Activated CD4-positive, alpha-beta T cell treated with anti-CD3 and anti-CD28 coated beads, Interleukin-2, amount 50 U/mL, for 48 hours (primary cell): Measurements from ENCODE around the gene OR1E2.
"Not testable (repeated sequence)": the region's sequence is repeated elsewhere in the genome, so short reads cannot be mapped to it uniquely, and the experiment has no call there.

Experiments used
- DNase-seq, 2 experiments: peaks; one replicate each; pipeline ENCODE4 v3.0.0-alpha.2; 2020

OR1E2 gene

DNA sequence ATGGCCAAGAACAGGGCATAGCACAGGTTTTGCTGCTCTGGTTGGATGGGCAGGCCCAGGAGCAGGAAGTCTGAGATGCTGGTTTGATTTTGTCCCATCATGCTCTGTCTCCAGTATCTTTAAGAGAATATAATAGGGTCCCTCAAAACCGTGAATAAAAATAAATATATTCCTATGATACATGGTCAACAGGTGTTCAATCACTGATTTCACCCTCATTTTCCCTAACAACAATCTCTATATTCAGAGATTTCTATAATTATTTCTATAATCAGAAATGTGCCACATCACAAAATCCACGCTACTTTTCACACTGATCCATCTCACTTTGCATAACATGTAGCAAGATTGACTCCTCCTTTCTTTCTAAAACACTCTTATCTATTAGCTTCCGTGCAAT, at the start of gene OR1E2:
Gene OR1E2, minus strand, starts transcription at position 101 of the 400 bp plus-strand sequence. Its CDS starts 0 bp downstream, at position 101.
- DNase-seq, result no peak

- DNase-seq, result no peak
Observed at GRCh38 chr17:3482852-3483251, 49.2 kb upstream of the OR1E2 start.

DNA sequence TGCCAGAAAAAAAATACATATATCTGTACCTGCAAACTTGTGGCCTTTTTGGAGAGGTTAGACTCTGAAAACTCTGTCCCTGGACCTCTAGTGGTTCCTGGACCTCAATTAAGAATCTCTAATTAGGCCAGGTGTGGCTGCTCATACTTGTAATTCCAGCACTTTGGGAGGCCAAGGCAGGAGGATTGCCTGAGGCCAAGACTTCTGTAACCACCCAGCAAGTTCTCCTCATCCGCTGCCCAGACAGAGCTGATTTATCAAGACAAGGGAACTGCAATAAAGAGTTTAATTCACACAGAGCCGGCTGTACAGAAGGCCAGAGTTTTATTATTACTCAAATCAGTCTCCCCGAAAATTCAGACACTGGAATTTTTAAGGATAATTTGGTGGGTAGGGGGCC, 46.3 kb upstream of the OR1E2 start:
- no peak for DNase-seq

DNA sequence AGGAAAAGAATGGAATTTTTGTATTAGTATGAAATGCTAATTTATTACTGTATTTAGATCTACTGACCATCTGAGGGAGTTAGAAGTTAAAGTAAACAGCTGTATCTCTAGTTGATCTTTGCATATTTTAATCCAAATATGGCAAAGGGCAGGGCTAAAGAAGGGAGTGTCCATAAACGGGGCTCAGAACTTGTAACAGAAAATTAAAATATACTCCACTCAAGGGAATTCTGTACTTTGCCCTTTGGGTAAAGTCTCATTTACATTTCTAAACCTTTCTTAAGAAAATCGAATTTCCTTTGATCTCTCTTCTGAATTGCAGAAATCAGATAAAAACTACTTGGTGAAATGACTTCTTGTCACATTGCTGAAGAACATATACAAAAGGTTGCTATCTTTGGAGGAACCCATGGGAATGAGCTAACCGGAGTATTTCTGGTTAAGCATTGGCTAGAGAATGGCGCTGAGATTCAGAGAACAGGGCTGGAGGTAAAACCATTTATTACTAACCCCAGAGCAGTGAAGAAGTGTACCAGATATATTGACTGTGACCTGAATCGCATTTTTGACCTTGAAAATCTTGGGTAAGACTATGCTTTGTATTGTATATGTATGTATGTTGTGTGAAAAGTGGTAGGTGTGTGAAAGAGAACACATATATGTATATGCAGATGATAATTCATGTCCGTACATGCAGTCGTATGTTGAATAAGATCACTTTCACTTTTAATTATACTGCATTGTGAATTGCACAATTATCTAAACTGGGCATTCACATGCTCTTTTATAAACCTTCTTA, 42.4 kb upstream of the OR1E2 start, which contains the start of gene ASPA:
Gene ASPA, plus strand, starts transcription at position 186 of the 799 bp plus-strand sequence. Its CDS starts 163 bp downstream, at position 349.
- no peak for DNase-seq

- no peak for DNase-seq
Observed at GRCh38 chr17:3475251-3475685, 41.6 kb upstream of the OR1E2 start.

DNA sequence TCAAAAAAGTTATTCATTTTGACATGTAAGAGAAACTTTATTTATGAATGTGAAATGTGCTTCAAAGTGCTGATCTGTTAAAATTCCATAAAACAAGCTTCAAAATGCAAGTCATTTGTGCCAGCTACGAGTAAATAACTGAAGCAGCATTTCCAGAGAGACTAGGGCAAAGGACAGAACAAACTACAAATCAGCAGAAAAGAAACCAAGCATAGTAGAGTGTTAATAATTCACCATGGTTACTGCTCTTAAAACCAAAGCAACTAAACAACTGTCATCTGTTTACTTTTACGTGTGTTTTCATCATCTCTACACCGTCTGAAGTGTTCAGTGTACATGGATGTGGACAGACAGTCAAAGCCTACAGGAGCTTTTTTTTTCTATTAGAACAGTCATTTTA, 40.6 kb upstream of the OR1E2 start:
- DNase-seq, result no peak

- DNase-seq, result no peak
Observed at GRCh38 chr17:3472137-3472536, 38.5 kb upstream of the OR1E2 start.

DNA sequence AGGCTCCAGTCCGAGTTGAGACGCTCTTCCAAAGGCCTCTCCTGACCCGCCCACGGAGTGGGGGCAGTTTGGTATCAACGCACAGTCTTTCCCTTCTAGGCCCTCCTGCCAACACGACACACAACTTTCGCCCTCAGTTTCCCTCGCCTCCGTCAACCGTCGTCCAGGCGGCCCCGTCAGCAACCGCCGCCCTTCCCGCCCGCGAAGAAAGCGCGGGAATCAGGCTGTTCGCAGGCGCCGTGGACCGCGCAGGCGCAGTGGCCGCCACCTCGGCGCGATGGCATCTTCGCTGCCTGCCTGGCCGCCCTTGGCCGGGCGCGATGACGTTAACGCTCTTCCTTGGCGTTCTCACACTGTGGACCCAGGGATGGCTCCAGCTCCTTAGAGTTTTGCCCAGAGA, 38.0 kb upstream of the OR1E2 start, which contains the start of gene SPATA22:
Gene SPATA22, minus strand, starts transcription at position 221 of the 400 bp plus-strand sequence. CDS start 2,494 bp downstream, outside the sequence.
- no peak for DNase-seq

DNA sequence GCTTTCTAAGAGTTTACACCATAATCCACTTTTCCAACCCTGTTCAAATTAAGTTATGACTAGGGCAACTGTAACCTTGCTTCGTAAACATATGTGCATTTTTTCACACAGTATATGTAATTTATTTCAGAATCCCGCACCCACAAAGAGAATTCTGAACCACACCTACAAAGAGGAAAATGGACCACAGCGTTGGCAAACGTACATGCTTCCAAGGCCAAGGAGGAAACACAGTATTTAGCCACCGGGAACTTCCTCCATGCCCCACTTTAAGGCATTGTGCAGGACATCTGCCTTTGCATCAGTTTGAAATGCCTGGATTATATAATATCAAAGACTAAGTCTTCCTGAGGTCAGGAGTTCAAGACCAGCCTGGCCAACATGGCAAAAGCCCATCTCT, 35.9 kb upstream of the OR1E2 start:
- no peak for DNase-seq

GRCh38 chr17:3466355-3466754, 32.7 kb upstream of the OR1E2 start:
- DNase-seq, result not testable (repeated sequence)

DNA sequence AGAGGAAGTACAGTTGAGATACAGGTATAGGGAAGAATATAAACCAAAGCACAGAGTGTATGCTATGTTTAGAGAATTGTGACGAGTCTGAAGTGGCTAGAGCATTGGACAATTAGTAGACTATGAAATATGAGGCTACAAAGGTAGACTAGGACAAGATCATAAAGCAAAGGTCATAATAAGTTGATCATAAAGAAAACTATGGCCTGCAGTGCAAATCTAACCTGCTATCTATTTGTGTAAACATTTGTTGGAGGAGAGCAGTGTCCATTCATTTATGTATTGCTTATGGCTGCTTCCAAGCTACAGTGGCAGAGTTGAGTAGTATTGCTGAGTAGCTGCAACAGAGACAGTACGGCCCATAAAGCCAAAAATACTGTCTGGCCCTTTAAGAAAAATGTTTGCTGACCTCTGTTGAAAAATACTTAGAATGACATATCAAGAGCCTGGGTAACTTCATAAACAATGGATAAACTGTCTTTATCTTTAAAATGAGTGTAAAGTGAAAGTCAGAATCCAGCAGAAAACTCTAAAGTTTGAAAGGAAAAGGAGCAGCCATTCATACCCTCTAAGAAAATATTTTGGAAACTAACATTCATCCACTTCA, 14.5 kb upstream of the OR1E2 start:
- no peak for DNase-seq

- DNase-seq, result no peak
Observed at GRCh38 chr17:3447625-3448024, 14.0 kb upstream of the OR1E2 start.

GRCh38 chr17:3440451-3440850, 6.8 kb upstream of the OR1E2 start:
- no peak for DNase-seq

GRCh38 chr17:3438368-3438767, 4.7 kb upstream of the OR1E2 start:
- no peak for DNase-seq

DNA sequence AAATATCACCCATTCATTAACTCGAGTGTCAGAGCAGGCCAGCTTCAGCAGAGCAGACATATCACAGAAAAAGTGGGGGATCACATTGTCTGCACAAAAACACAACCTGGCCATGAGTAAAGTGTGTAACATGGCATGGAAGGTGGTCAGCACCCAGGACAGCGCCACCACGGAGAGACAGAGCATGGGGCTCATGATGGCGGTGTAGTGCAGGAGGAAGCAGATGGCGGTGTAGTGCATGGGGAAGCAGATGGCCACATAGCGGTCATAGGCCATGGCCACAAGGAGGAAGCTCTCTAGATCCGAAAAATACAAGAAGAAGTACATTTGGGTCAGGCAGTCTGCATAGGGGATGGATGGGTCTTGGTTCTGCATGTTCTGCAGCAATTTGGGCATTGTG, 426 bp downstream of the OR1E2 start:
- DNase-seq, result peak; percentile 20 to 32

DNA sequence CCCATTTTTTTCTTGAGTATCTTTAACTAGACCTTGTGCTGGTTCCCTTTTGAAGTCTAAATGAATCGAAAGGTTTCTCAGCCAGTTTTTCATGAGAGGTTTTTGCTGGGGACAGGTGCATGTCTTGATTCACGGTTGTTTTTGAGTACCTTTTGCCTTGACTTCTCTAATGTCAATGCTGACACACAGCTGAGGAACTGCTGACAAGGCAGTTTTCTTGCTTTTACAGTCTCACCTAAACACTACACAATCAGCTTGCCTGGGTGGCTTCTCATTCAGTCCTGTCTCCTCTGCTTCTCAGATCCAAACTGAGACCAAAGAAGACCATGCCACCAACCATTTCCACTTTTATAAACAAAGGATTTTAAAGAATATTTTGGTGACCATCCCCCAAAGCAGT, 15.4 kb downstream of the OR1E2 start:
- DNase-seq, result no peak

DNA sequence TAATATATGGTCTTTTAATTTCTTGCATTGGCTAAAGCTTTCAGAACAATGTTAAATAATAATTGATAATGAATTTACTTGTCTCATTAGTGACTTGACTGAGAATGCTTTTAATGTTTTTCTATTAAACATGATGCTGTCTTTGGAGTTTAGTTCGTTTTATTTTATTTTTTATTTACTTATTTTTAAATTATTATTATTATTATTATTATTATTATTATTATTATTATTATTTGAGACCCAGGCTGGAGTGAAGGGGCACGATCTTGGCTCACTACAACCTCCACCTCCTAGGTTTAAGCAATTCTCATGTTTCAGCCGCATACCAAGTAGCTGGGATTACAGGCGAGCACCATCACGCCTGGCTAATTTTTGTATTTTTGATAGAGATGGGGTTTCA, 18.0 kb downstream of the OR1E2 start:
- no peak for DNase-seq

DNA sequence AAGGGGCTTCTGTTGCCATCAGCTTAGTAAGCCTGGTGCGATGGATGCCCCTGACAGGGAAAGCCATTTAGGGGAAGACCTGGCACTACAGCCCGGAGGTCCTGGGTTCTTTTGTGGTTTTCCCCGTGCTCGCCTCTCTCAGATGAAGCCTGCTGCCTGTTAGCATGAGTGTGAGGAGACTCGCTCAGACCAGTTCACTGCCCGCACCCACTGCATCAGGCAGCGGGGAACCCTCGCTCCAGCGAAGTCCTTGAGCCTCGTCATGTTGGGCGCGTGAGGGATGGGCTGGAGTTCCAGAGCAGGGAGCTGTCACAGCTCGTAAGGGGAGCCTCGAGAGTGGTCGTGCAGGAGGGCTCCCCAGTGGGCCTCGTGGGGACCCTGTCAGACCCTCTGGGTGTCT, 21.4 kb downstream of the OR1E2 start:
- not testable (repeated sequence) for DNase-seq

DNA sequence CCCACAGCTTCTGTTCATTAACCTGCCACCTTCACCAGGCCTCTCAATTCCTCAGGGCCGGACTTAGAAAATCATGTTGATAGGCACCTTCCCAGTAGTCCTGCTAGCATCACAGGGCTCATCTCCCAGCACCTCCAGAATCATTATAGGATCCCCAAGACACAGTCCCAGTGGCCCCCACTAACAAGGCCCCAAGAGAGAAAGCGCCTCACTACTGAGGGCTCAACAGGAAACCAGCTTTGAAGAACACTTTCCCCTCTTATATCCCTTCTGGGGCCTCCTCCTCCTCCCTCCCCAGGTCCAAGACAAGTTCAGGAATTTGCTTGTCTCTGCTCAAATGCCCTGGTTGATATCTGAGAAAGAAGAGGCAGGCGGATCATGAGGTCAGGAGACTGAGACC, 22.6 kb downstream of the OR1E2 start, which contains the start of gene OR3A3:
Gene OR3A3, plus strand, starts transcription at position 301 of the 400 bp plus-strand sequence.
- no peak for DNase-seq

- DNase-seq, result not testable (repeated sequence)
Observed at GRCh38 chr17:3403856-3404255, 29.8 kb downstream of the OR1E2 start.

DNA sequence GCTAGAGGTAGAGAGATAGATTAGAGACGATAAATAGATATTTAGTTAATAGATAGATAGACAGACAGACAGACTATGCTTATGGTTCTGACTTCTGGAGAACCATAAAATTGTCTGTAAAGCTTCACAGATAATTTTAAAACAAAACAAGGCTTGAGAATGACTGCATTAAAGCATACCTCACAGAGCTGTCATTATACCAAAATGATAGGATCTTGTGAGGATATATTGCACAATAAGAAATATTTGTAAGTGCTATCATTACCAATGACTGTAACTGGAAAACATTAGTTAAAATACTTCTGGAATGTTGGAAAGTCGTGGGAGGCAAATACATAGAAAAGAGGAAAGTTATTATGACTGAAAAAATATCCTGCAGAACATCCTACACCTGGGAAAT, 31.9 kb downstream of the OR1E2 start:
- DNase-seq, result no peak

DNA sequence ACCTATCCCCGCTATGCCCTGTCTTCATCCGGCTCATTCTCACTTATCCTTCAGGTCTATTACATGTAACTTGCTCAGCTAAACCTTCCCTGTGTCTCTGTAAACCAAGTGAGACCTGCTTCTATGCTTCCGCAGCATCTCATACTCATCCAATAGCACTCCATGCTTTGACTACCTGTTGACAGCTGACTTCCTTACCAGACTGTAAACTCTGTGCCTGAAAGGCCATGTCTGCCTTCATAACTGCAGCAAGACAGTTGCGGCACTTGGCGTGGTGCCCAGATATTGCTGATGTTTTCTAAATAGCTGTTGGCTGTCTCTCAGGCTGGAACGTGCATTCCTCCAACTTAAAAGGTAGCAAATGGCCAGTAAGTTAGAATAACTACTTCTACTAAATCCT, 33.6 kb downstream of the OR1E2 start:
- no peak for DNase-seq

DNA sequence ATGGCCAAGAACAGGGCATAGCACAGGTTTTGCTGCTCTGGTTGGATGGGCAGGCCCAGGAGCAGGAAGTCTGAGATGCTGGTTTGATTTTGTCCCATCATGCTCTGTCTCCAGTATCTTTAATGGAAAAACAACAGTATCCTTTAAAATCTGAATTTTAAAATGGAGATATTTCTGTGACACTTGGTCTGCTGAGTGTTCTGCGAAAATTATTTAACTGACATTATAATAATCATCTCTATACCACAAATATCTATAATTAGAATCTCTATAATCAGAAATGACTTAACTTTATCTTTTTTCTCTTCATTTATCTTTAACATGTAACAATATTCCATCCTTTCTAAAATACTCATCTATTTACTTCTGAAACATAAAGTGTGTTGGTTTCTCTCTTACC, 35.3 kb downstream of the OR1E2 start, which contains the start of gene OR1E1:
Gene OR1E1, minus strand, starts transcription at position 101 of the 400 bp plus-strand sequence. Its CDS starts 0 bp downstream, at position 101.
- no peak for DNase-seq

- DNase-seq, result peak in 1 of 2 experiments; percentile 10
Observed at GRCh38 chr17:3397801-3398200, 35.8 kb downstream of the OR1E2 start.
